Measurements from ENCODE around the gene CENPB.

- no peak for TF ChIP-seq CTCF (IDR thresholded peaks at IDR 0.05)
- TF ChIP-seq ZFX (IDR thresholded peaks at IDR 0.05; ENCODE audit: borderline replicate concordance): no peak
Observed at GRCh38 chr20:3763671-3764601, 22.6 kb downstream of the CENPB start.
